ENCODE results near the gene FUZ. TPM values are rescaled to one million over a fixed set of nuclear protein-coding genes. Genes with fewer than 3 reads are reported as not detected.
A peak's percentile ranks its signal among the peaks of the same experiment; 100 is the strongest.

The FUZ gene
- total RNA-seq = 9.3 TPM

GRCh38 chr19:49812997-49813861 lies at the start of gene FUZ:
Gene FUZ, minus strand, starts transcription at chr19:49813292. Its CDS starts 186 bp downstream, at chr19:49813106.
- peak; percentile 95 for DNase-seq (ENCODE audit: low spot score)
- ATAC-seq = peak; percentile 53

GRCh38 chr19:49862391-49863253 lies 49.5 kb upstream of the FUZ start:
- no peak for ATAC-seq

GRCh38 chr19:49861541-49862378 lies 48.7 kb upstream of the FUZ start:
- DNase-seq (ENCODE audit: low spot score) = peak; percentile 51
- ATAC-seq = no peak

More at GRCh38 chr19:49862391-49863253, 49.5 kb upstream of the FUZ start:
- peak; percentile 48 for DNase-seq (ENCODE audit: low spot score)

GRCh38 chr19:49861107-49861506 lies 48.0 kb upstream of the FUZ start:
- ATAC-seq (no peak), DNase-seq (ENCODE audit: low spot score) (peak; percentile 48)

GRCh38 chr19:49860336-49861102 lies 47.4 kb upstream of the FUZ start:
- DNase-seq (ENCODE audit: low spot score) (no peak), ATAC-seq (no peak)

GRCh38 chr19:49859682-49860335 lies 46.7 kb upstream of the FUZ start:
- DNase-seq (ENCODE audit: low spot score) = peak; percentile 48
- no peak for ATAC-seq

GRCh38 chr19:49858088-49858985 lies 45.2 kb upstream of the FUZ start:
- ATAC-seq = no peak
- peak; percentile 48 for DNase-seq (ENCODE audit: low spot score)

- ATAC-seq = no peak
- peak; percentile 46 for DNase-seq (ENCODE audit: low spot score)
These were observed 44.7 kb upstream of the FUZ start for GRCh38 chr19:49857838-49858087.

GRCh38 chr19:49857061-49857837 lies 44.2 kb upstream of the FUZ start:
- DNase-seq (ENCODE audit: low spot score) = peak; percentile 47
- no peak for ATAC-seq

GRCh38 chr19:49856574-49857021 lies 43.5 kb upstream of the FUZ start:
- peak; percentile 46 for DNase-seq (ENCODE audit: low spot score)

GRCh38 chr19:49855676-49856573 lies 42.8 kb upstream of the FUZ start:
- no peak for ATAC-seq
- peak; percentile 44 for DNase-seq (ENCODE audit: low spot score)

More at GRCh38 chr19:49856574-49857021, 43.5 kb upstream of the FUZ start:
- no peak for ATAC-seq

GRCh38 chr19:49855277-49855675 lies 42.2 kb upstream of the FUZ start:
- ATAC-seq (no peak), DNase-seq (ENCODE audit: low spot score) (no peak)

GRCh38 chr19:49854378-49855263 lies 41.5 kb upstream of the FUZ start:
- ATAC-seq = no peak
- DNase-seq (ENCODE audit: low spot score) = peak; percentile 53

- DNase-seq (ENCODE audit: low spot score) (no peak), ATAC-seq (no peak)
These were observed 40.8 kb upstream of the FUZ start for GRCh38 chr19:49853852-49854377.

GRCh38 chr19:49852631-49853126 lies 39.6 kb upstream of the FUZ start:
- ATAC-seq = no peak
- DNase-seq (ENCODE audit: low spot score) = no peak

All from left lobe of liver (tissue), 2 donors.